GM18520 (cell line): ENCODE results near the gene LRFN4.

Source experiments
- ATAC-seq: cut with Tn5 transposase; IDR thresholded peaks from one replicate; pipeline ENCODE4 v1.9.1; 2021; ENCODE audit not compliant: unreplicated experiment

Gene LRFN4

GRCh38 chr11:66858186-66858938 is 1.5 kb downstream of the LRFN4 start:
- ATAC-seq, result no peak

- no peak for ATAC-seq
Observed at GRCh38 chr11:66858939-66859685, 2.2 kb downstream of the LRFN4 start.

- ATAC-seq, result no peak
Observed at GRCh38 chr11:66859686-66860448, 3.0 kb downstream of the LRFN4 start.

GRCh38 chr11:66860449-66860831 is 3.6 kb downstream of the LRFN4 start:
- ATAC-seq, result no peak

- no peak for ATAC-seq
Observed at GRCh38 chr11:66861038-66861773, 4.3 kb downstream of the LRFN4 start.

- no peak for ATAC-seq
Observed at GRCh38 chr11:66861774-66862558, 5.1 kb downstream of the LRFN4 start.

- no peak for ATAC-seq
Observed at GRCh38 chr11:66862559-66863037, 5.7 kb downstream of the LRFN4 start.

- no peak for ATAC-seq
Observed at GRCh38 chr11:66863428-66864125, 6.7 kb downstream of the LRFN4 start.

GRCh38 chr11:66864172-66864901 is 7.5 kb downstream of the LRFN4 start:
- ATAC-seq, result no peak

GRCh38 chr11:66864924-66865697 is 8.2 kb downstream of the LRFN4 start:
- ATAC-seq, result no peak

- ATAC-seq, result no peak
Observed at GRCh38 chr11:66866007-66866406, 9.1 kb downstream of the LRFN4 start.

- no peak for ATAC-seq
Observed at GRCh38 chr11:66866511-66866986, 9.7 kb downstream of the LRFN4 start.

- ATAC-seq, result no peak
Observed at GRCh38 chr11:66867425-66868040, 10.7 kb downstream of the LRFN4 start.

GRCh38 chr11:66868082-66868725 is 11.3 kb downstream of the LRFN4 start:
- ATAC-seq, result no peak

- no peak for ATAC-seq
Observed at GRCh38 chr11:66868726-66869566, 12.1 kb downstream of the LRFN4 start.

- no peak for ATAC-seq
Observed at GRCh38 chr11:66869567-66869870, 12.7 kb downstream of the LRFN4 start.
